Measurements from ENCODE around the gene DNAJC21. TPM values are rescaled to one million over a fixed set of nuclear protein-coding genes. Genes with fewer than 3 reads are reported as not detected.
A peak's percentile ranks its signal among the peaks of the same experiment; 100 is the strongest.

The DNAJC21 gene
- total and polyA plus RNA-seq, 10 donors: 16.3 to 35.2 (median 29.1) TPM

DNA sequence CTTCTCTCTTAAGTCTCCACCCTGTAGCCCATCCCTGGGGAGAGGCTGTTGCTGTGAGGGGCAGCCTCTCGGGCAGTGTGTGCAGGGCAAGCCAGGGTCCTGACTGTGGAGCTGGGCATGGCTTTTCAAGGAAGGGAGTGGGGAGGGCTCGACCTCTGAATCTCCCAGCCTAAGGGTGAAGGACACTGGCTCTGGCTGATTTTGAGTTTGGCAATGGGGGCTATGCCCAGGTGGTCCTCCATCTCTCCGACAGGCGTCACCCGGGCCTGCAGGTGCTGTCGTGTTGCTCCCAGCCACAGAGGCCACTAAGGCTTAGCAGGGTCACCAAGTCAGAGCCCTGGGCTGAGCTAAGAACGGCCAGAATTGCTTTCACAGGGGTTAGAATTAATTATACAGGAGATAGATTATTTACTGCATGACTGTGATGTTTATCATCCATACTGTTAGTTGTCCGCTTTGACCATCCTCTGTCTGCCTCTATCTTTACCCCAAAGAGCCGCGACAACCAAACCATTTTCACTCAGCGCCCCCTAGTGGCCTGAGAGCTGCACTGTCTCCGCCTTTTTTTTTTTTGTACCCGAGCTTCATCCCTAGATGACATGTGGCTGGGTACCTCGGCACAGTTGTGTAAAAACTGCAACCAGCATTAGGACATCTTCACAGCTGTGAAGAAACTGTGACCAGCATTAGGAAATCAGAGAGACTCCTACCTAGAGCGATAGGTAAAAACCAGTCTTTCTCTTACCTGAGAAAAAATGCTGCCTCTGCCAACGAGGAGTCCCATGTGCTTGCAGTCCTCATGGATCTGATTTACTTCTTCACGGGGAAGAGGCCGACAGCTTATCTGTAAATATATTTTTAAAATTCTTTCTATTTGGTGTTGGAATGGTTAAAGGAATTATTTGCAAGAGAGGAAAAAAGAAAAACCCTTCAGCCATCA lies 73.9 kb downstream of the DNAJC21 start:
- no peaks in the 10 kb centered on the region for H3K36me3 ChIP-seq
- no peak overlapping the region for H3K27ac ChIP-seq
- intact Hi-C loops (cut with DNase I; ENCODE audit: low total_unique reads): loop anchor here (5.0 kb wide), 1 partner anchor 531 kb away; no protein-coding TSS in a partner anchor
- peaks cover 0 to 31% (median 0%) of the 10 kb centered on the region in 7 donors for H3K27me3 ChIP-seq (replicated peaks in 1 of 7)
- 45 to 55% (median 48%) methylated on average over 18 of the region's 18 CpGs for WGBS, 5 donors
- H3K4me1 ChIP-seq: peaks cover 0 to 6% (median 0%) of the 10 kb centered on the region in 6 donors
- H3K4me3 ChIP-seq: no peak overlapping the region
- TF ChIP-seq, protein P1, sequence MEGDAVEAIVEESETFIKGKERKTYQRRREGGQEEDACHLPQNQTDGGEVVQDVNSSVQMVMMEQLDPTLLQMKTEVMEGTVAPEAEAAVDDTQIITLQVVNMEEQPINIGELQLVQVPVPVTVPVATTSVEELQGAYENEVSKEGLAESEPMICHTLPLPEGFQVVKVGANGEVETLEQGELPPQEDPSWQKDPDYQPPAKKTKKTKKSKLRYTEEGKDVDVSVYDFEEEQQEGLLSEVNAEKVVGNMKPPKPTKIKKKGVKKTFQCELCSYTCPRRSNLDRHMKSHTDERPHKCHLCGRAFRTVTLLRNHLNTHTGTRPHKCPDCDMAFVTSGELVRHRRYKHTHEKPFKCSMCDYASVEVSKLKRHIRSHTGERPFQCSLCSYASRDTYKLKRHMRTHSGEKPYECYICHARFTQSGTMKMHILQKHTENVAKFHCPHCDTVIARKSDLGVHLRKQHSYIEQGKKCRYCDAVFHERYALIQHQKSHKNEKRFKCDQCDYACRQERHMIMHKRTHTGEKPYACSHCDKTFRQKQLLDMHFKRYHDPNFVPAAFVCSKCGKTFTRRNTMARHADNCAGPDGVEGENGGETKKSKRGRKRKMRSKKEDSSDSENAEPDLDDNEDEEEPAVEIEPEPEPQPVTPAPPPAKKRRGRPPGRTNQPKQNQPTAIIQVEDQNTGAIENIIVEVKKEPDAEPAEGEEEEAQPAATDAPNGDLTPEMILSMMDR (IDR thresholded peaks at IDR 0.05 in 8 of 11, conservative IDR thresholded peaks at IDR 0.05 in 3 of 11): peak; percentile 45 to 77 (median 67)
- no peak for TF ChIP-seq POLR2A (IDR thresholded peaks at IDR 0.05)
- DNase-seq: no peak
- no peaks in the 10 kb centered on the region for H3K9me3 ChIP-seq

DNA sequence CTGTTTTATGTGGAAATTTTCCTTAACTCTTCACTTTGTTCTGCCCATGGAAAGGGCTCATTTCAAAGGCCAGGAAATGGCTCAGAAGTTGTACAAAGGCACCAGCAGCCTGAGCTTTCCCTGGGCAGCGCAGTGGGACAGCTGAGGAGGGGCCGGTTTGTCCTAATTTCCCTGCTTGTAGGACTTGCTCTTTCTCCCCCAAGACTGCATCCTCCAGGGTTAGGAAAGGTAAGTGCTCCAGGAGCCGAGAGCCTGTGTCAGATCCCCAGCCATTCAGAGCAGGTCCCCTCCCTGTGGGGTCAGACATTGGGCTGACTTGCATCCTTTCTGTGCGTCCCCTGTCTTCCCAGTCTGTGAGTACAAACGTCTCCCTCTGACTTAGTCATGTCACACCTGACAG lies 74.8 kb downstream of the DNAJC21 start:
- Histone ChIP-seq H3K4me1 (peaks cover 0 to 6% (median 0%) of the 10 kb centered on the region in 6 donors), H3K36me3 (no peaks in the 10 kb centered on the region), H3K27ac (no peak overlapping the region), H3K27me3 (replicated peaks in 1 of 7) (peaks cover 0 to 31% (median 0%) of the 10 kb centered on the region in 7 donors), H3K4me3 (no peak overlapping the region), H3K9me3 (no peaks in the 10 kb centered on the region)
- no peak for DNase-seq
- WGBS, 5 donors: 67 to 80% (median 76%) methylated on average over 5 of the region's 5 CpGs
- intact Hi-C loops (cut with DNase I; ENCODE audit: low total_unique reads): loop anchor here (5.0 kb wide), 1 partner anchor 532 kb away; no protein-coding TSS in a partner anchor
- TF ChIP-seq POLR2A (IDR thresholded peaks at IDR 0.05): no peak
- TF ChIP-seq, protein P1 (IDR thresholded peaks at IDR 0.05 in 8 of 11, conservative IDR thresholded peaks at IDR 0.05 in 3 of 11): no peak
- no peak for TF ChIP-seq POLR2AphosphoS5 (IDR thresholded peaks at IDR 0.05)

DNA sequence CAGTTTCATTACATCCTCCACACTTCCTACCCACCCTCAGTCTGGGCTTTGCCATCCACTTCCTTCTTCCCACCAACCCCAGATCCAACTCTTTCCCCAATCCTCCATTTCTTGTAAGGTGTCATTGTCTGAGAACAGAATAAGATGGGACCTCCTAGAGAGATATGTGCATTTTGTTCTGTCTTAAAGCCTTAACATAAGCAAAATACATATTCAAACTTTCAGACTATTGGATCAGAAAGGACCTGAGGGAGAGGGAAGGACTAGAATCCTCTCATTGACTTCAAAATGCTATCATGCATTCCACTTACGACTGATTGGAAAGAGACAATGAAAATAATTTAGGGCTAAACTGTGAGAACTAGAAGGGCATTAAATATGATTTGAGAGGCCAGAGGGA lies 75.4 kb downstream of the DNAJC21 start:
- no peak overlapping the region for H3K4me3 ChIP-seq
- H3K27ac ChIP-seq: no peak overlapping the region
- peaks cover 0 to 31% (median 0%) of the 10 kb centered on the region in 7 donors for H3K27me3 ChIP-seq (replicated peaks in 1 of 7)
- TF ChIP-seq POLR2A (IDR thresholded peaks at IDR 0.05) (no peak), POLR2AphosphoS5 (IDR thresholded peaks at IDR 0.05) (no peak)
- TF ChIP-seq, protein P1 (IDR thresholded peaks at IDR 0.05 in 8 of 11, conservative IDR thresholded peaks at IDR 0.05 in 3 of 11): no peak
- DNase-seq: no peak
- peaks cover 0 to 6% (median 0%) of the 10 kb centered on the region in 6 donors for H3K4me1 ChIP-seq
- no peaks in the 10 kb centered on the region for H3K36me3 ChIP-seq
- WGBS, 5 donors: 85 to 94% (median 91%) methylated on average over 1 of the region's 1 CpG
- intact Hi-C loops (cut with DNase I; ENCODE audit: low total_unique reads): loop anchor here (5.0 kb wide), 1 partner anchor 532 kb away; no protein-coding TSS in a partner anchor
- no peaks in the 10 kb centered on the region for H3K9me3 ChIP-seq

Other genes with a start within 250 kb of the DNAJC21 start
- gene TTC23L, start 90.4 kb upstream of the DNAJC21 start, total RNA-seq: under 1 TPM in 3 of 7 donors, not detected in 4; 0.11 to 0.42 (median 0.24) TPM
- gene TTC23L, start 90.4 kb upstream of the DNAJC21 start, polyA plus RNA-seq: under 1 TPM; 0.07 to 0.29 (median 0.23) TPM
- 10 to 100 TPM; 10.8 to 19.3 (median 15.2) TPM for gene RAD1, start 14.1 kb upstream of the DNAJC21 start, total RNA-seq
- 10 to 100 TPM in 1 of 3 donors, 1 to 10 TPM in 2; 7.8 to 12.3 (median 9.4) TPM for gene RAD1, start 14.1 kb upstream of the DNAJC21 start, polyA plus RNA-seq
- gene BRIX1, start 13.8 kb upstream of the DNAJC21 start, total RNA-seq: 10 to 100 TPM; 17.8 to 27.2 (median 22.0) TPM
- 10 to 100 TPM; 20.5 to 28.3 (median 27.8) TPM for gene BRIX1, start 13.8 kb upstream of the DNAJC21 start, polyA plus RNA-seq
- not detected for gene AGXT2, start 118.4 kb downstream of the DNAJC21 start, total RNA-seq
- not detected for gene AGXT2, start 118.4 kb downstream of the DNAJC21 start, polyA plus RNA-seq